SK-N-SH (cell line): ENCODE data around the gene MINK1. TPM values are rescaled to one million over a fixed set of nuclear protein-coding genes. Genes with fewer than 3 reads are reported as not detected.

Experiments used
- CTCF ChIA-PET: fragments of 300-600, 350-600 bp; formaldehyde crosslinking; extraction: SDS; loops from one replicate; lab custom pipeline; 2021; lab: Yijun Ruan, JAX
- POLR2A ChIA-PET: fragments of 350-600 bp; sonication (Branson Sonifier 250); formaldehyde crosslinking; extraction: SDS; loops from one replicate; lab custom pipeline; 2020; ENCODE audit warnings: antibody characterized with exemption, inconsistent platforms; lab: Yijun Ruan, JAX
- DNase-seq: peaks from one replicate; pipeline ENCODE4 v3.0.0; 2012
- H2AFZ ChIP-seq: fragments of 200-600 bp; sonication (generic); 2 replicates; pipeline ENCODE4 v1.8.1; 2016; ENCODE audit warnings: antibody characterized with exemption, mild to moderate bottlenecking, low read depth
- H3F3A ChIP-seq: fragments of 200-600 bp; sonication (generic); replicated peaks from 2 replicates; pipeline ENCODE3; 2016; ENCODE audit warnings: antibody characterized with exemption, mild to moderate bottlenecking; ENCODE audit not compliant: insufficient read depth
- H3K27ac ChIP-seq, 2 experiments: fragments of 200-500 bp in 1 of 2; fragments of 200-600 bp in 1 of 2; sonication (Bioruptor generic) in 1 of 2; sonication (generic), shearing (Covaris generic) in 1 of 2; 2 replicates each; pipeline versions ENCODE4 v1.5.1 to v1.6.1; 2014 to 2016; ENCODE audit warnings: low read depth in 2 of 2, inconsistent platforms in 1 of 2, low read length in 1 of 2, mild to moderate bottlenecking in 1 of 2, mixed read lengths in 1 of 2
- H3K27me3 ChIP-seq: fragments of 200-600 bp; sonication (generic), shearing (Covaris generic); 2 replicates; pipeline ENCODE4 v1.6.1; 2016; ENCODE audit warnings: mixed run types; ENCODE audit not compliant: insufficient read depth
- H3K36me3 ChIP-seq, 2 experiments: fragments of 200-500 bp in 1 of 2; fragments of 200-600 bp in 1 of 2; sonication (Bioruptor generic) in 1 of 2; sonication (generic) in 1 of 2; replicated peaks in 1 of 2; 2 replicates each; pipeline versions ENCODE3 to v1.5.1; 2014 to 2016; ENCODE audit warnings: low read length in 1 of 2, mild to moderate bottlenecking in 1 of 2; ENCODE audit not compliant: insufficient read depth in 2 of 2, control insufficient read depth in 1 of 2
- H3K4me1 ChIP-seq, 2 experiments: fragments of 200-500 bp in 1 of 2; fragments of 200-600 bp in 1 of 2; sonication (Bioruptor generic) in 1 of 2; sonication (generic), shearing (Covaris generic) in 1 of 2; 2 replicates each; pipeline versions ENCODE4 v1.5.1 to v1.6.1; 2014 to 2016; ENCODE audit warnings: low read depth in 1 of 2, low read length in 1 of 2, mixed run types in 1 of 2; ENCODE audit not compliant: insufficient read depth in 2 of 2, control insufficient read depth in 1 of 2
- H3K4me2 ChIP-seq: fragments of 200-600 bp; sonication (generic), shearing (Covaris generic); 2 replicates; pipeline ENCODE4 v1.6.1; 2017; ENCODE audit warnings: mixed run types
- H3K4me3 ChIP-seq, 2 experiments: fragments of 200-500 bp in 1 of 2; fragments of 200-600 bp in 1 of 2; sonication (Bioruptor generic) in 1 of 2; sonication (generic), shearing (Covaris generic) in 1 of 2; 2 replicates each; pipeline versions ENCODE4 v1.5.1 to v1.8.1; 2014 to 2016; ENCODE audit warnings: low read depth in 2 of 2, inconsistent platforms in 1 of 2, low read length in 1 of 2, mild to moderate bottlenecking in 1 of 2, mixed read lengths in 1 of 2, moderate library complexity in 1 of 2
- H3K79me2 ChIP-seq: fragments of 200-600 bp; sonication (generic); 2 replicates; pipeline ENCODE4 v1.8.1; 2017; ENCODE audit warnings: mild to moderate bottlenecking; ENCODE audit not compliant: insufficient read depth
- H3K9ac ChIP-seq: fragments of 200-600 bp; sonication (generic); 2 replicates; pipeline ENCODE4 v1.6.1; 2017; ENCODE audit warnings: mixed run types
- H3K9me2 ChIP-seq: fragments of 200-600 bp; sonication (generic); 2 replicates; pipeline ENCODE4 v1.6.1; 2017; ENCODE audit warnings: mixed run types
- H3K9me3 ChIP-seq: fragments of 200-600 bp; sonication (generic); 2 replicates; pipeline ENCODE4 v1.6.1; 2017; ENCODE audit warnings: mixed run types, mild to moderate bottlenecking, moderate library complexity
- H4K20me1 ChIP-seq: fragments of 200-600 bp; sonication (generic); 2 replicates; pipeline ENCODE4 v1.6.1; 2017; ENCODE audit warnings: mild to moderate bottlenecking, mixed run types; ENCODE audit not compliant: insufficient read depth
- CHD2 ChIP-seq: fragments of 150-350 bp; IDR thresholded peaks from 2 replicates; pipeline ENCODE4 v1.6.1; 2018; ENCODE audit warnings: low read length; ENCODE audit not compliant: partially characterized antibody
- EP300 ChIP-seq, 2 experiments: IDR thresholded peaks; 2 replicates each; pipeline versions ENCODE4 v1.4.0 to v1.6.1; 2012; ENCODE audit warnings: borderline replicate concordance in 1 of 2, low read depth in 1 of 2, low read length in 1 of 2
- FOSL2 ChIP-seq: IDR thresholded peaks from 2 replicates; pipeline ENCODE4 v1.4.0; 2012; ENCODE audit warnings: low read depth, mild to moderate bottlenecking, moderate library complexity, borderline replicate concordance
- FOXJ3 ChIP-seq: sonication (generic); formaldehyde crosslinking; IDR thresholded peaks from 2 replicates; pipeline ENCODE4 v1.5.1; 2020; ENCODE audit warnings: mild to moderate bottlenecking, missing genetic modification reagents
- MEF2A ChIP-seq: IDR thresholded peaks from 2 replicates; pipeline ENCODE4 v1.4.0; 2012; ENCODE audit warnings: low read depth, borderline replicate concordance
- MXI1 ChIP-seq: IDR thresholded peaks from 2 replicates; pipeline ENCODE4 v1.6.1; 2012; ENCODE audit warnings: mild to moderate bottlenecking, low read depth, low read length, improper control_type of control experiment
- POLR2AphosphoS5 ChIP-seq: IDR thresholded peaks from 2 replicates; pipeline ENCODE4 v1.6.1; 2012; ENCODE audit warnings: low read depth, low read length
- RCOR1 ChIP-seq: fragments of 150-350 bp; IDR thresholded peaks from 2 replicates; pipeline ENCODE4 v1.6.1; 2017; ENCODE audit warnings: antibody characterized with exemption, low read length
- REST ChIP-seq: IDR thresholded peaks from 2 replicates; pipeline ENCODE4 v1.6.1; 2012; ENCODE audit warnings: mild to moderate bottlenecking, low read depth, low read length, moderate library complexity
- RXRA ChIP-seq: IDR thresholded peaks from 2 replicates; pipeline ENCODE4 v1.4.0; 2012; ENCODE audit warnings: low read depth, mild to moderate bottlenecking, borderline replicate concordance
- TCF12 ChIP-seq: IDR thresholded peaks from 2 replicates; pipeline ENCODE4 v1.4.0; 2012
- TEAD4 ChIP-seq: IDR thresholded peaks from 2 replicates; pipeline ENCODE4 v1.4.0; 2012; ENCODE audit warnings: mild to moderate bottlenecking, borderline replicate concordance; ENCODE audit not compliant: insufficient read depth
- USF1 ChIP-seq: IDR thresholded peaks from 2 replicates; pipeline ENCODE4 v1.4.0; 2012; ENCODE audit warnings: low read depth, borderline replicate concordance
- WGBS: methylation state at CpG from one replicate; pipeline ENCODE4 v1.1.6; 2017; ENCODE audit warnings: low lambda C conversion rate; 5-methylcytosine and 5-hydroxymethylcytosine counted together
- polyA plus RNA-seq, 3 experiments: library from polyadenylated mRNA; depleted of rRNA; stranded (reverse); fragments of >200 nt; gene quantifications; 2 replicates each; pipeline ENCODE4 v1.2.3, GENCODE V29; 2012
- TF ChIP-seq, protein P1 (sequence below): IDR thresholded peaks from 2 replicates; pipeline ENCODE4 v1.4.0; 2012; ENCODE audit warnings: low read depth, borderline replicate concordance
- TF ChIP-seq, protein P2 (sequence below): fragments of 150-350 bp; IDR thresholded peaks from 2 replicates; pipeline ENCODE4 v1.6.1; 2016; ENCODE audit warnings: mild to moderate bottlenecking, low read depth, low read length

Gene MINK1
- polyA plus RNA-seq, 1 of the 3 experiments (the other 2 are of a cell fraction) = 64.7 TPM

- TF ChIP-seq CHD2 (no peak), RXRA (no peak), USF1 (no peak)
- TF ChIP-seq, all 33 proteins: peak for 0
Measured at GRCh38 chr17:4842376-4842775, 9.2 kb downstream of the MINK1 start (continued).

DNA sequence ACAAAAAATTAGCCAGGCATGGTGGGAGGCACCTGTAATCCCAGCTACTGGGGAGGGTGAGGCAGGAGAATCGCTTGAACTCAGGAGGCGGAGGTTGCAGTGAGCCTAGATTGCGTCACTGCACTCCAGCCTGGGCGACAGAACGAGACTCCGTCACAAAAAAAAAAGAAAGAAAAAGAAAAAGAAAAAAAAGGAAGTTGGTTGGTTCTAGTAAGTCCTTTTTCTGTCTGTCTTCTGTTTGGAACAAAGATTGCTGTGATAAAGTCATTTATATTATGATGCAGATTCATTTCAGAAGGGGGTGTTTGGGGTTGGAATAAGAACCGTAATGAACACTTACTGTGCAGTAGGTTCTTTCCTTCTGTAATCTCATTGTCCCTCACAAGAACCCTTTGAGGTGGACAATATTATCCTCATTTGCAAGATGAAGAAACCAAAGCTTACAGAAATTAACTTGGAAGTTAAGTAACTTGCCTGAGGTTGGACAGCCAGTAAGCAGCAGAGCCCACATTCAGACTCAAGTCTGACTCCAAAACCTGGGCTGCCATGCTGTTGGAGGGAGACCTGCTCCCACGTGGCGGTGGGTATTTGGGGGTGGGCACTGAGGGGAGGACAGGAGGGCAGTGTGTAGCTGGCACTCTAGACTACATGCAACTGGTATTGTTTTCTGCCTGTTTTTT, 10.3 kb downstream of the MINK1 start:
- no peak for DNase-seq
- Histone ChIP-seq H3K9me2 (no peaks in the 10 kb centered on the region), H3K4me3 (no peak overlapping the region), H2AFZ (no peak overlapping the region), H3K4me1 (peaks cover 2 to 3% of the 10 kb centered on the region in 2 experiments; a peak in 1 of 4 replicates), H3K9me3 (no peaks in the 10 kb centered on the region), H3F3A (no peaks in the 10 kb centered on the region), H3K27me3 (no peaks in the 10 kb centered on the region), H3K27ac (no peak overlapping the region; a peak in 1 of 4 replicates), H3K79me2 (peaks cover 96% of the 10 kb centered on the region), H3K9ac (no peak overlapping the region), H4K20me1 (peaks cover 76% of the 10 kb centered on the region), H3K36me3 (peaks cover 0 to 1% of the 10 kb centered on the region in 2 experiments), H3K4me2 (no peak overlapping the region)
- WGBS = 85% methylated on average over 9 of the region's 9 CpGs
- POLR2A ChIA-PET = no interaction called here
- TF ChIP-seq, protein P1, sequence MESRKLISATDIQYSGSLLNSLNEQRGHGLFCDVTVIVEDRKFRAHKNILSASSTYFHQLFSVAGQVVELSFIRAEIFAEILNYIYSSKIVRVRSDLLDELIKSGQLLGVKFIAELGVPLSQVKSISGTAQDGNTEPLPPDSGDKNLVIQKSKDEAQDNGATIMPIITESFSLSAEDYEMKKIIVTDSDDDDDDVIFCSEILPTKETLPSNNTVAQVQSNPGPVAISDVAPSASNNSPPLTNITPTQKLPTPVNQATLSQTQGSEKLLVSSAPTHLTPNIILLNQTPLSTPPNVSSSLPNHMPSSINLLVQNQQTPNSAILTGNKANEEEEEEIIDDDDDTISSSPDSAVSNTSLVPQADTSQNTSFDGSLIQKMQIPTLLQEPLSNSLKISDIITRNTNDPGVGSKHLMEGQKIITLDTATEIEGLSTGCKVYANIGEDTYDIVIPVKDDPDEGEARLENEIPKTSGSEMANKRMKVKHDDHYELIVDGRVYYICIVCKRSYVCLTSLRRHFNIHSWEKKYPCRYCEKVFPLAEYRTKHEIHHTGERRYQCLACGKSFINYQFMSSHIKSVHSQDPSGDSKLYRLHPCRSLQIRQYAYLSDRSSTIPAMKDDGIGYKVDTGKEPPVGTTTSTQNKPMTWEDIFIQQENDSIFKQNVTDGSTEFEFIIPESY = no peak
- TF ChIP-seq, protein P2, sequence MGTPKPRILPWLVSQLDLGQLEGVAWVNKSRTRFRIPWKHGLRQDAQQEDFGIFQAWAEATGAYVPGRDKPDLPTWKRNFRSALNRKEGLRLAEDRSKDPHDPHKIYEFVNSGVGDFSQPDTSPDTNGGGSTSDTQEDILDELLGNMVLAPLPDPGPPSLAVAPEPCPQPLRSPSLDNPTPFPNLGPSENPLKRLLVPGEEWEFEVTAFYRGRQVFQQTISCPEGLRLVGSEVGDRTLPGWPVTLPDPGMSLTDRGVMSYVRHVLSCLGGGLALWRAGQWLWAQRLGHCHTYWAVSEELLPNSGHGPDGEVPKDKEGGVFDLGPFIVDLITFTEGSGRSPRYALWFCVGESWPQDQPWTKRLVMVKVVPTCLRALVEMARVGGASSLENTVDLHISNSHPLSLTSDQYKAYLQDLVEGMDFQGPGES = no peak
- TF ChIP-seq USF1 (no peak), MEF2A (no peak), REST (no peak), FOSL2 (no peak), CHD2 (no peak), FOXJ3 (CRISPR knock-in tag) (no peak), EP300 (IDR thresholded peaks at IDR 0.05; ENCODE audit: borderline replicate concordance in 1 of 2, low read depth in 1 of 2, low read length in 1 of 2) (no peak), RCOR1 (no peak), RXRA (no peak), MXI1 (no peak), TEAD4 (no peak), TCF12 (no peak), POLR2AphosphoS5 (no peak)
- CTCF ChIA-PET = interaction anchor here (1.7 to 2.4 kb wide), 2 partner anchors 37 to 54 kb away, joined by 4 to 5 read pairs; partner anchors contain the start of gene GLTPD2
